GM23248 (cell line): ENCODE data around the gene SUFU.

Experiments
- EZH2 ChIP-seq: fragments of 200-600 bp; sonication (generic); IDR thresholded peaks from 2 replicates; pipeline ENCODE4 v1.6.1; 2018; ENCODE audit warnings: antibody characterized with exemption, mild to moderate bottlenecking; ENCODE audit not compliant: insufficient read depth, poor library complexity, severe bottlenecking
- EZH2phosphoT487 ChIP-seq: fragments of 200-600 bp; sonication (generic); IDR thresholded peaks from 2 replicates; pipeline ENCODE4 v1.6.1; 2018; ENCODE audit warnings: antibody characterized with exemption, moderate library complexity, mild to moderate bottlenecking, low read depth; ENCODE audit not compliant: insufficient read depth

DNA sequence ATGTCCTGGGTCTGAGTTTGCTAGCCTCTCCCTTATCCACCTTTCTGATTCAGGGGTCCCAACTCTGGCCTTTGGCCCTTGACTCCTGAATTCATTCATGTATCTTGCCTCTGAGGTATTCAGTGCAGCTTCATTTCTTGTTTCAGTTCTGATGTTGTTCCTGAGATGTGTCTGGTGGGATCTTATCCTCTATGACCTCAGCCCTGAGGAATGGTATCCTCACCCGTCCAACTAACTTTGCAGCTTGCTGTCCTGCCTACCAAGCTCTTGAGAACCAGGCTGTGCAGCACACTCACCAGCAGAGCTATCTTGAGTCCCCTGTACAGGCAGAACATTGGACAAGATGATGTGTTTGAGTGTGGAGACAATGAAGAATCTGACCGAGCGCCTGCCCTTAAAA lies 13.8 kb downstream of the SUFU start:
- no peak for TF ChIP-seq EZH2
- TF ChIP-seq EZH2phosphoT487 = no peak
